Breast epithelium (tissue), 3 donors: ENCODE results near the gene IL27RA.

ENCODE experiments used
- CTCF ChIP-seq, 3 donors: fragments of 450-650 bp; IDR thresholded peaks; one replicate each; pipeline ENCODE4 v1.5.1; 2016 to 2017; ENCODE audit warnings: antibody characterized with exemption in 3 of 3, mild to moderate bottlenecking in 3 of 3, moderate library complexity in 3 of 3
- POLR2A ChIP-seq: fragments of 450-650 bp; IDR thresholded peaks from one replicate; pipeline ENCODE4 v1.6.1; 2016; ENCODE audit warnings: antibody characterized with exemption, mild to moderate bottlenecking, moderate library complexity

GRCh38 chr19:14063105-14063504 is 31.5 kb downstream of the IL27RA start:
- no peak for TF ChIP-seq CTCF (IDR thresholded peaks at IDR 0.05)
- TF ChIP-seq POLR2A: no peak
